NCI-H146 treated with DMSO at 0.1 percent for 48 hours (cell line): ENCODE measurements around the gene RAB17.

Experiments used
- DNase-seq: peaks from one replicate; lab custom pipeline; 2025; ENCODE audit not compliant: unreplicated experiment; lab: John Stamatoyannopoulos, UW

RAB17 gene, protein sequence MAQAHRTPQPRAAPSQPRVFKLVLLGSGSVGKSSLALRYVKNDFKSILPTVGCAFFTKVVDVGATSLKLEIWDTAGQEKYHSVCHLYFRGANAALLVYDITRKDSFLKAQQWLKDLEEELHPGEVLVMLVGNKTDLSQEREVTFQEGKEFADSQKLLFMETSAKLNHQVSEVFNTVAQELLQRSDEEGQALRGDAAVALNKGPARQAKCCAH

DNA sequence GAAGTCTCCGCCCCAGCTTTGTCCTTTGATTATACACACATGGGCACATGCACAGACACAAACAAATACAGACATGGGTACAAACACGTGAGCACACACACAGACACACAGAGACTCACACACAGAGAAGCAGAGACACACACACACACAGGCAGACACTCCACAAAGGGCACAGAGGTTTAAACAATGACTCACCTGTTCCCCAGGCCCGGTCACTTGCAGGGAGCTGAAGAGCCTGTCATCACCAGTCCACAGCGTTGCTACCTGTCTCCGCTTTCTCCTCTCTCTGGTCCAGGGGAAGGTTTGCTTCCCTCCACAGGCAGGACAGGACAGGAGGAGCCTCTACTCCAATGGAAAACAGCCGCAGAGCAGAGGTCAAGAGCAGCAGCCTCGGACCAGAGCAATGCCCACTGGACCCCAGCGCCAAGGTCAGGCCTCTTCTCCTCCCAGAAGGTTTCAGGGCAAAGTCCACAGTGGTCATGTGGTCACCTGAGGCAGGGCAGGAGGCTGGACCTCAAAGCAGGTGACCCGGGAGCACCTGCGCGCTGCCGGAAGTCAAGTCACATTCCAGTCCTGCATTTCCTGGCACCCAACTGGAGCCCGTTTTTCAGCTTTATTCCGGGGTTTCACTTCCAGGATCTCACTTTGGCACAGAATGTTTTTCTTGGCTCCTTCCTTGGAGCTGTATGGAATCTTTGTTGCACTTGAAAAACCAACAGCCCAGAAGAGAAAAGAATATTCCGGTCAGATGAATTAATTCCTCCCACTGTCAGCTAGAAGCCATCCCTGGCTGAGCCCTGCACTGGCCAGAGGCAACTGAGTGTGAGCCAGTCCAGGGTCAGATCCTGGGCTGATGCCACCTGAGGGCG lies at the start of gene RAB17:
TSS of gene RAB17 (minus strand) at position 463 of the 869 bp plus-strand sequence. CDS start 4,580 bp downstream, outside the sequence.
- DNase-seq: peak; percentile 85

DNA sequence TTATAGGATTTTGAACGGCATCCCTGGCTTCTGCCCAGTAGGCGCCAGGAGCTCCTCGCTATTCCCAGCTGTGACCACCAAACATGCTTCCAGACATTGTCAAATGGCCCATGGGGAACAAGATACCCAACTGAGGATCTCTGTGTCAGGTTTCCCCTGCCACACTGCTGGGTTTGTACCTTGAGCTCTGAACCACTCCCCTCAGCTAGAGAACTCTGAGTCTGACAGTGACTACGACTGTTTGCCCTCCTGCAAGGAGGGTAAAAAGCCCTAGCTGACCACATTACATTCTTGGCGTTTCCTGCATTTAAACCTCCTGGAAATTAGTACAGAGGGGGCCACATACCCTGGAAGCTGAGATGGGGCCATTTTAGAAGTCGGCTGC lies 49.3 kb upstream of the RAB17 start:
- DNase-seq: no peak

DNA sequence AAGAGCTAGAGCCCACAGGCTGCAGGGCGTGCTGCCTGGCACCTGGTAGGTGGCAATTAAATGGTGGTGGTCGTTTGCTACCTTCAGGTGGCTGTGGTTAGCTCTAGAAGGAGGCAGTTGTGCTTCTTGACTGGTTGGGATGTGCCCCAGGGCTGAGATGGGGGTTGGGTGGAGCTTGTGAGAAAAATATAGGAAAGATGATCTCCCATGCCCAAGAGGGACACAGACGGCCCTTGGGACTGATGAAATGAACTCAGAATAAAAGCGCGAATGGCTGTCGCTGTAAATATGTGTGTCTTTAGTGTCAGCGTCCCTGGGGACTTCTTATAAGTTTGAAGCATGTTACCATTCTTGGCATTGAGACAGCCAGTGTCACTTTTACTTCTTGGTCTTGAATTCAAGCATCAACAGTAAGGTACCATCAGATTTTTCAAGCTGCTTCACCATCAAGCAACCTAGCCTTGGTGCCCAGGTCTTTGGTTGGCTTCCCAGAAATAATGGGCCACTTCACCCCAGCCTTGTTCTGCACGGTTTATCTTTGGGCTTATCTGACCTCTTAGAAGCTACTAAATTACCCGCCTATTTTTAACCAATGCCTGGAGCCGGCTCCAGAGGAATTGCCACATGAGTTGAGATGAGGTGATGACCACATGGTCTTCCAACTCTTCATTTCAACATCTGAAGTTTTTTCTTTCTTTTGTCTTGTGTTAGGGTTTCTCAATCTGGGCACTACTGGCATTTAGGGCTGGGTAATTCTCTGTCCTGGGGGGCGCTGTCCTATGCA lies 48.7 kb upstream of the RAB17 start:
- no peak for DNase-seq

DNA sequence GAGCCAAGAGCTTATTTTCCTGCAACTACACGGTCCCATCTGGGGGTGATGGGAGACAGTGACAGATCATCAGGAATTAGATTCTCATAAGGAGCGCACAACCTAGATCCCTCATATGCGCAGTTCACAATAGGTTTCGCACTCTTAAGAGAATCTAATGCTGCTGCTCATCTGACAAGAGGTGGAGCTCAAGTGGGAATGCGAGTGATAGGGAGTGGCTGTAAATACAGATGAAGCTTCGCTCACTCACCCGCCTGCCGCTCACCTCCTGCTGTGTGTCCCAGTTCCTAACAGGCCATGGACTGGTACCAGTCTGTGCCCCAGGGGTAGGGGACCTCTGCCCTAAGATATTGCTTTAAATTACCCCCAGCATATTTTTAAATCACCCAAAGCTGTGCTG lies 47.6 kb upstream of the RAB17 start:
- DNase-seq: no peak

DNA sequence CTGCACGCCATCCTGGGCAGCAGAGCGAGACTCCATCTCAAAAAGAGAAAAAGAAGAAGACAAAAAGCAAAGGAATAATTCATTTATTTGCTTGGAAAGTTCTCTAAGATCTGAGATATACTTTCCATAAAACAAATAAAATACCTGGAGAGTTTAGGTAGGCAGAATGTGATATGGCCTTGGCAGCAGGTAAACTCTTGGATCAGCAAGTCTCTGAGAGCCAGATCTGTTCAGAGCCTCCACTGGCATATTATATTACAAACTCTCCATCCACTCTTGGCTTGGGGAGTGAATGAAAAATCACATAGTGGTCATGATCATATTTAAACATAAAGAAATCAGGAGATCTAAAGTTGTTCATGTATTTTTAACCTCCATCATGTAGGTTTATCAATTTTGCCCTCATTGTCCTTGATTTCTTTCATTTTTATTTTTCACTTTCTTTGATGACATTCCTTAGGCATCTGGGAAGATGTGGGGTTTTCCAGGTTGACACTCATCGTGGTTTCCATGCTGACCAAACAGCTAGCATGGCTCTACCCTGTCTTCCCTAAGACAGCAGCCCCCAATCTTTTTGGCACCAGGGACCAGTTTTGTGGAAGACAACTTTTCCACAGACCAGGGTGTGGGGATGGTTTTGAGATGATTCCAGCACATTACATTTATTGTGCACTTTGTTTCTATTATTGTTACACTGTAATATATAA lies 47.0 kb upstream of the RAB17 start:
- DNase-seq: no peak

DNA sequence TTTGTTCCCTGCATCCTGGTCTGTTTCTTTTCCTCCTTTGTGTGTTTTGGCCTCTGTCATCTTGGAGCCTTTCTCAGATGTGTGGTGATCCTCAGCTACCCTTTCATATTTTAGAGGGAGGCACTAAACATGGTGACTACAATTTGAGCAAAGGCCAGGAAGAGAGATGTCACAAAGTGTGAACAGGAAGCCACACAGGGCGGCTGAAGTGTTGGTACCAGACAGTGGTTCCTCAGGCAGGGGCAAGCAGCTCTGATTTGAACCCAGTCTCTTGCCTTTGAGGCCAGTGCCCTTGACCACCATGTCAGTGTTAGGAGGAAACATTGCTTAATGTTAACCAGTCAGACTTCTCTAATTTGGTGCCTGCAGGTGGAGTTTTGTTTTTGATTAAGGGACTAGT lies 46.0 kb upstream of the RAB17 start:
- no peak for DNase-seq

- DNase-seq: no peak
These were observed 42.6 kb upstream of the RAB17 start for GRCh38 chr2:237633061-237633561.

- no peak for DNase-seq
These were observed 41.5 kb upstream of the RAB17 start for GRCh38 chr2:237631801-237632585.

GRCh38 chr2:237631007-237631785 lies 40.7 kb upstream of the RAB17 start:
- no peak for DNase-seq

DNA sequence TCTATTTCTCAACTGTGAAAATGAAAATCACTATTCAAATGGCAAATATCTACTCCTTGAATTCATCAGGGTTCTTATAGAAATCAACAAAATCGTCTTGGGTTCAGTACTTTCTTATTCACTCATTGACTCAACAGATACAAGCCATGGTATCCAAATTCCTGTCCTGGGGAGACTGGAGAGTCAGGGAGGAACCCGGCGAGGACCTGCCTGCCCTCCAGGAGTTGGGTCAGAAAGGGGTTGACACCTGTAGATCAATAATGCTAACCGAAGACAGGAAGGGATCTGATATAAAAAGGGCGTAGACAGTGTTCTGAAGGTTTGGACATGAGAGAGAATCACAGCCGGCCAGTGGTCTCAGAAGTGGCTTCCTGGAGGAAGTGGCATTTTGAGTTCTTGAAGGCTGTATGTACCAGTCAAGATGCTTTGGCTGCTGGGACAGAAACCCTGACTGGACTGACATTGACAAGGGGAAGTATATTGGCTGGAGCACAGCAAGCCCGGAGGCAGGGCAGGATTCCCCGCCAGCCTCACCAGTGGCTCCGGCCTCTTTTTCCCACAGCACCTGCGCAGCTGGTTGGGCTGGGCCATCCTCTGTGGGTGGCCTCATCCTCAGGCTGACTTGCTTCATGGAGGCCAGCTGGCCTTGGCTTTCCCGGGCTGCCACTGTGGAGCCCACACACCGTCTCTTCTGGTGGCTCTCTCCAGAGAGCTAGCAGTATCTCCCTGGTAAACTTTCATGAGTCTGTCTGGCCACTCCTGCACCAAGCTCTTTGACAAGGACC lies 39.9 kb upstream of the RAB17 start:
- DNase-seq: no peak

GRCh38 chr2:237629739-237630138 lies 39.2 kb upstream of the RAB17 start:
- DNase-seq: no peak

GRCh38 chr2:237629188-237629534 lies 38.6 kb upstream of the RAB17 start:
- no peak for DNase-seq

DNA sequence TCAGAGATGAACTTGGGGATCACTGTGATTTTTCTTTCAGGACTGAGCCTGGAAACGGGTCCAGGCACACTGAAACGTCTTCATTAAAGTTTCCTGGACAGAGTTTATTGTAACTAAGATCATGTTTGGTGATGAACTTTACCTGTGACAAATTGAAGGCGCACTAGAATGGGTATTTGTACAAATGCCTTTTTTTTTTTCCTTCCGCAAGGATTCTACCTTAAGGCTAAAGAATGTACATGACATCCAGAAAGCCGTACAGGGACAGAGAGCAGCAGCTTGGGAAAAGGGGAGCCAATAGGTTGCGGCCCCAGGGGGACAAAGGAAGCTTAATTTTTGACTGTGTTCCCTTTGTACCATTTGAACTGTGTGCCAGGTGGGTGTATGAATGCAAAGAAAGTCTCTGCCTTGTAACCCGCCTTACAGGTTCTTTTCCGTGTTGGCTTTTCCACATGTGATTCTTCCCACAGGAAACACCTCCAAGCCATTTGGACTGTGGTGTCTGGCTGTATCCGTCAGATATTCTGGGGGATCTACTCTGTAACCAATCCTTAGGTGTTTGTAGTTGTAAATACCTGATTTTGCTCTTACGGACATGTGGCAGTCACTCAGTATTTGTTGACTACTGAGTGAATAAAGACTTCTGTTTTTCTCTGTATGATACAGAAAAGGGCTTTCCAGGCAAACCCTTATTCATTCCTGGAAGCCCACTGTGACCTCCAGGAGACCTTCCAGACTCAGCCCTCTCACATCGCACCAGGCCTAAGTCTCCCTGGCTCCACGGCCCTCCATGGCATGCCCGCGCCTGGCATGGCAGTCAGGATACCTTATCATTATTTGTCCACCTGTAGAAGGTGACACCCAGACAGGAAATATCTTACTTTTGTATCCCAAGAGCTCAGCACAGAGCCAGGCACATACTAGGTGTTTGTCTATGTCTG lies 38.0 kb upstream of the RAB17 start:
- no peak for DNase-seq

DNA sequence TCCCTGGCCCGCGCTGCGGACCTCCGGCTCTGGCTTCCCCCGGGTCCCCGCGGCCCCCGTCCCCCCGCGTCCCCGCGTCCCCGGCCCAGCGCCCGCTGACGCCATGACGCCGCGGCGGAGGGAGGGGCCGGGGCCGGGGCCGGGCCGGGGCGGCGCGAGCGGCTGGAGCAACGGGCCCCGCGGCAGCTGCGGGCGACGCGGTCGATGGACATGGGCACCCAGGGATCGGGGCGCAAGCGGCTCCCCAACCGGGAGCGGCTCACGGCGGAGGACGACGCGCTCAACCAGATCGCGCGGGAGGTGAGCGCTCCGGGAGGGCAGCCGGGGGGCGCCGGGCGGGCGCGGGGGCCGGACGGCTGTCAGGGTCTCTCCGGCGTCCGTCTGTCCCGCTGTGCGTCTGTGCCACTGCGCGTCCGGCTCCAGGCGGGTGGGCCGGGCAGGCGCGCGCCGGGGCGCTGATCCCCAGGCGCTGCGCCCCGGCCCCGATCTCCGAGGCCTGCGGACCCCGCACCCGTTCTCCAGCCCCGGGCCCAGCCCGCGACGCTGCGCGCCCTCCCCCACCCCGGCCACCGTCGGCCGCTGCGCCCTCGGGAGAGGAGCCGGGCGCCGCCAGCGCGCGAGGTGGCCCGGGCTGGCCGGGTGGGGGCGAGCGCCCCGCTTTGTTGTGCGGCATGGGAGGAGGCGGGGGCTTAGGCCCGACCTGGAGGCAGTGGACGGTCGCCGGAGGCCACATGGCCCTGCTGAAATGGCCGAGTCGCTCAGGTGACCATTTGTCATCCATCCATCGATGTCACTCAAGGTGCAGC lies 37.1 kb upstream of the RAB17 start, which contains the start of gene LRRFIP1:
TSS of gene LRRFIP1 (plus strand) at position 147 of the 806 bp plus-strand sequence. CDS start at position 205, 58 bp downstream.
- DNase-seq: peak; percentile 34

- no peak for DNase-seq
These were observed 36.4 kb upstream of the RAB17 start for GRCh38 chr2:237626813-237627440.

- DNase-seq: no peak
These were observed 35.2 kb upstream of the RAB17 start for GRCh38 chr2:237625777-237626176.
